Activated CD8-positive, alpha-beta memory T cell treated with anti-CD3 and anti-CD28 coated beads for 24 hours (primary cell): ENCODE results near the gene FGFR3.
A peak's percentile ranks its signal among the peaks of the same experiment; 100 is the strongest.

ENCODE experiments used
- DNase-seq: peaks from one replicate; pipeline ENCODE4 v3.0.0-alpha.2; 2020

FGFR3 gene

GRCh38 chr4:1846580-1846979, 53.5 kb downstream of the FGFR3 start:
- no peak for DNase-seq

GRCh38 chr4:1850276-1850675, 57.2 kb downstream of the FGFR3 start:
- DNase-seq = no peak

GRCh38 chr4:1851160-1851559, 58.1 kb downstream of the FGFR3 start:
- DNase-seq = no peak

GRCh38 chr4:1851575-1852410, 58.7 kb downstream of the FGFR3 start:
- no peak for DNase-seq

- no peak for DNase-seq
Measured at GRCh38 chr4:1852904-1853623, 60.0 kb downstream of the FGFR3 start.

- DNase-seq = no peak
Measured at GRCh38 chr4:1854752-1855151, 61.7 kb downstream of the FGFR3 start.

- peak; percentile 73 for DNase-seq
Measured at GRCh38 chr4:1855333-1856070, 62.4 kb downstream of the FGFR3 start.

- peak; percentile 97 for DNase-seq
Measured at GRCh38 chr4:1856071-1856942, 63.2 kb downstream of the FGFR3 start, which contains the start of gene LETM1. Gene LETM1 (minus strand): TSS chr4:1856156. CDS start chr4:1855950, 206 bp downstream.

- DNase-seq = no peak
Measured at GRCh38 chr4:1856943-1857699, 64.0 kb downstream of the FGFR3 start.

- no peak for DNase-seq
Measured at GRCh38 chr4:1857931-1858330, 64.8 kb downstream of the FGFR3 start.
